ENCODE data around the gene RAB4B.

DNA sequence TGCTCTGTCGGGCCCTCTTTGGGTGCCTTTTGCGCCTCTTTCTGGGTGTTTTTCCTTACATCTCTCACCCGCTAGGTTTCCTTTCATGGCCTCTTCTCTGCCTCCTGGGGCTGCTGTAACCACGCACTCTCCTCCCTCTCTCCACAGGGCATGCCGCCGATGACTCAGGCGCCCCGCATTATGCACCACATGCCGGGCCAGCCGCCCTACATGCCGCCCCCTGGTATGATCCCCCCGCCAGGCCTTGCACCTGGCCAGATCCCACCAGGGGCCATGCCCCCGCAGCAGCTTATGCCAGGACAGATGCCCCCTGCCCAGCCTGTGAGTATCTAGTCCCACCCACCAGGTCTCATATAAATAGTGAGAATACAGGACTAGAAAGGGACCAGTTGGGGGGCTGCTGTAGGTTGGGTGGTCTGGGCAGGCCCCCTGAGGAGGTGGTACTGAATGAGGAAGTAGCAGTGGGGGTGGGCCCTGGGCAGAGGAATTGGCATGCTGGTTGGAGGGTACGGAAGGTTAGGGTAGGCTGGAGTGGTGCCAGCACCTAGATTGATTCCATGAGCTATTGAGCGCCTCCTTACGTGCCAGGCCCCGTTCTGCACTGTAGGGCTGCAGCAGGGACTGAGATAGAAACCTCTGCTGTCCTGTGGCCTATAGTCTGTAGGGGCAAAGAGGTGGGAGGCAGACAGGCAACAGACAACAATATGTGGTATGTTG lies 15.1 kb upstream of the RAB4B start:
- TF ChIP-seq, protein P1, sequence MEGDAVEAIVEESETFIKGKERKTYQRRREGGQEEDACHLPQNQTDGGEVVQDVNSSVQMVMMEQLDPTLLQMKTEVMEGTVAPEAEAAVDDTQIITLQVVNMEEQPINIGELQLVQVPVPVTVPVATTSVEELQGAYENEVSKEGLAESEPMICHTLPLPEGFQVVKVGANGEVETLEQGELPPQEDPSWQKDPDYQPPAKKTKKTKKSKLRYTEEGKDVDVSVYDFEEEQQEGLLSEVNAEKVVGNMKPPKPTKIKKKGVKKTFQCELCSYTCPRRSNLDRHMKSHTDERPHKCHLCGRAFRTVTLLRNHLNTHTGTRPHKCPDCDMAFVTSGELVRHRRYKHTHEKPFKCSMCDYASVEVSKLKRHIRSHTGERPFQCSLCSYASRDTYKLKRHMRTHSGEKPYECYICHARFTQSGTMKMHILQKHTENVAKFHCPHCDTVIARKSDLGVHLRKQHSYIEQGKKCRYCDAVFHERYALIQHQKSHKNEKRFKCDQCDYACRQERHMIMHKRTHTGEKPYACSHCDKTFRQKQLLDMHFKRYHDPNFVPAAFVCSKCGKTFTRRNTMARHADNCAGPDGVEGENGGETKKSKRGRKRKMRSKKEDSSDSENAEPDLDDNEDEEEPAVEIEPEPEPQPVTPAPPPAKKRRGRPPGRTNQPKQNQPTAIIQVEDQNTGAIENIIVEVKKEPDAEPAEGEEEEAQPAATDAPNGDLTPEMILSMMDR (IDR thresholded peaks at IDR 0.05): no peak
- TF ChIP-seq POLR2A (IDR thresholded peaks at IDR 0.05) (no peak), EP300 (IDR thresholded peaks at IDR 0.05) (no peak)
